ENCODE results near the gene TRIM75.
"Not testable (repeated sequence)": the region's sequence is repeated elsewhere in the genome, so short reads cannot be mapped to it uniquely, and the experiment has no call there.

TRIM75 gene

DNA sequence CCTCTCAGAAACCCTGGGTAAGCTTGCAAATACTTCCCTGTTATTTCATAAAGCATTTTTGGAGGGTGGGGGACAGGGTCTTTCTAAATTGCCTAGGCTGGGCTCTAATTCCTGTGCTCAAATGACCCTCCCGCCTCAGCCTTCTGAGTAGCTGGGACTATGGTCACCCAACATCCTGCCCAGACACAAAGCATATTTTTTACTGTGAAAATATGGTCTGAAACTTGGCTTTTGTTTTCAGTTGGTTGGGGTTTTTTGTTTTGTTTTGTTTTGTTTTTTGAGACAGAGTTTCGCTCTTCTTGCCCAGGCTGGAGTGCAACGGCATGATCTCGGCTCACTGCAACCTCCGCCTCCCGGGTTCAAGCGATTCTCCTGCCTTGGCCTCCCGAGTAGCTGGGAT, 27.9 kb upstream of the TRIM75 start:
- not testable (repeated sequence) for H3K27ac ChIP-seq (ENCODE audit: low read length); H3K4me1 ChIP-seq (ENCODE audit: control insufficient read depth, insufficient read depth, low read length); DNase-seq (ENCODE audit: low read depth, low spot score); H3K27me3 ChIP-seq (ENCODE audit: control insufficient read depth, insufficient read depth, low read length); H3K9me3 ChIP-seq (ENCODE audit: control insufficient read depth, insufficient read depth, low read length); H3K36me3 ChIP-seq (ENCODE audit: control insufficient read depth, insufficient read depth, low read length); H3K4me3 ChIP-seq (ENCODE audit: low read length)
- no CpG with 5 or more reads among the region's 8 CpGs for WGBS (ENCODE audit: insufficient coverage, insufficient read length)

DNA sequence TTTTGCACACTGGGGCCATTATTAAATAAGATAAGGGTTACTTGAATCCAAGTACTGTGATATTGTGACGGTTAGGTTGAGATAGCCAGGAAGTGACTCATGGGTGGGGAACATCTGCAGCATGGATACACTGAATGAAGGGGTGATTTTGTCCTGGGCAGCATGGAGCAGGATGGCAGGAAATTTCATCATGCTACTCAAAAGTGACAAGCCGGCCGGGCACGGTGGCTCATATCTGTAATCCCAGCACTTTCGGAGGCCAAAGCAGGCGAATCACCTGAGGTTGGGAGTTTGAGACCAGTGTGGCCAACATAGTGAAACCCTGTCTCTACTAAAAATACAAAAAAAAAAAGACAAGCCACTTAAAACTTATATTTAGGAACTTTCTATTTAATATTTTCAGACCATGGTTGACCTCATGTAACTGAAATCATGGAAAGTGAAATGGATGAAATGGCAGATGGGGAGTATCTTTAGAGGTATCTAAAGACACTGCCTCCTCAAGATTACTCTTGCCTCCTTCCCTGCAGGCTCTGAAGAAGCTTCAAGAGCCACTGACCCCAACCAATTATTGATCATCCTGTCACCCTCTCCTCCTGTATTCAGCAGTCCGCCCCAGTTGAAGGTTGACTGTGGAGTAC, 25.8 kb upstream of the TRIM75 start:
- DNase-seq (ENCODE audit: low read depth, low spot score): no peak
- no peaks in the 10 kb centered on the region for H3K4me1 ChIP-seq (ENCODE audit: control insufficient read depth, insufficient read depth, low read length)
- no peak overlapping the region for H3K27ac ChIP-seq (ENCODE audit: low read length)
- no peak overlapping the region for H3K4me3 ChIP-seq (ENCODE audit: low read length)
- no CpG with 5 or more reads among the region's 7 CpGs for WGBS (ENCODE audit: insufficient coverage, insufficient read length)
- no peaks in the 10 kb centered on the region for H3K9me3 ChIP-seq (ENCODE audit: control insufficient read depth, insufficient read depth, low read length)
- H3K36me3 ChIP-seq (ENCODE audit: control insufficient read depth, insufficient read depth, low read length): no peaks in the 10 kb centered on the region
- H3K27me3 ChIP-seq (ENCODE audit: control insufficient read depth, insufficient read depth, low read length): no peaks in the 10 kb centered on the region

DNA sequence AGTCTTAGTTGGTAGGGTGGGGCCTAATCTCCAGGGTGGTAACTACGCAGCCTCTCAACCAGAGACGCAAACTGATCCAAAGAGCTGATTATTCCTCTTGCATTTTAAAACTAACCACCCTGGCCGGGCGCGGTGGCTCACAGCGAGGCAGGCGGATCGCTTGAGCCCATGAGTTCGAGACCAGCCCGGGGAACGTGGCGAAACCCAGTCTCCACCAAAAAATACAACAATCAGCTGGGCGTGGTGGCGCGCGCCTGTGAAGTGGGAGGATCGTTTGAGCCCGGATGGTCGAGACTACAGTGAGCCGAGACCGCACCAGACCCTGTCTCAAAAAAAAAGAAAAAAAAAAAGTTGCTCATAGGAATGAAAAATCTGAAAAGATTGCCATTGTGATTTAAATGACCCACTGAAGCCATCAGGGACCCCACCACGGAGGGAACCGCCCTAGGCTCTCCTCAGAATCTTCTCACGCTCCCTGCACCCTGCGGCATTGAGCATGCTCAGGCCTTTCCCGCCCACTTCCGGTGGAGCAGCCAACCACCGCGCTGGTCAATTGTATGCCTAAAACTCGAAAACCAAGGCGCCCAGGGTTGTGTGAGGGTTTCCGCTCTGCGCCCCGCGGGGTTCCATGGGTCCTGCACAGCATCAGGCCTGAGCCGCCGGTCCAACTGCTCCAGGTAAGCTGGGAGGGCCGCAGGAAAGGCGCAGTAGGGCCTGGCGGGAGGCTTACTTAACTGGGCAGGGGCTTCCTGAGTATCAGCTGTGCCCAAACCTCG, 22.0 kb upstream of the TRIM75 start, which contains the start of gene TRIM60:
TSS of gene TRIM60 (plus strand) at position 564 of the 776 bp plus-strand sequence. CDS start 8,074 bp downstream, outside the sequence.
- H3K4me1 ChIP-seq (ENCODE audit: control insufficient read depth, insufficient read depth, low read length): no peaks in the 10 kb centered on the region
- H3K9me3 ChIP-seq (ENCODE audit: control insufficient read depth, insufficient read depth, low read length): no peaks in the 10 kb centered on the region
- no peaks in the 10 kb centered on the region for H3K36me3 ChIP-seq (ENCODE audit: control insufficient read depth, insufficient read depth, low read length)
- H3K27me3 ChIP-seq (ENCODE audit: control insufficient read depth, insufficient read depth, low read length): no peaks in the 10 kb centered on the region
- no peak for DNase-seq (ENCODE audit: low read depth, low spot score)
- no CpG with 5 or more reads among the region's 41 CpGs for WGBS (ENCODE audit: insufficient coverage, insufficient read length)
- no peak within 1 kb of the TSS for H3K27ac ChIP-seq (ENCODE audit: low read length)
- no peak within 1 kb of the TSS for H3K4me3 ChIP-seq (ENCODE audit: low read length)

DNA sequence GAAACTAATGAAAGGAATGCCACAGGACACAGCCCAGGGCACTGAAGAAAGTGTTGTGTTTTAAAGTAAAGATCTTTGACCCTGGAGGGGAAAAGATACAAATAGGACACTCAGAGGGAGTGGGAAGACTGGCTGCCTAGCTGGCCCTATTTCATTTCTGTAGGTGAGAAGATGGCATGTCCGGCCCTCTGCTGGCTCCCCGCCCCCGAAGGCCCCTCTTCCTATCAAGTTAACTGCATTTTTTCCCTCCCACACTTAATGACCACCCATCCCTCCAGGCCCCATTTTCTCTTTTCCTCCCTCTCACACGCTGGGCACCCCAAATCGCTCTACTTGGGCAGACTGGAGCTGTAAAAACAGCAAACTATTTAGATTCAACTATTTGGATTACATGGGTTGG, 5.5 kb upstream of the TRIM75 start:
- Histone ChIP-seq H3K9me3 (ENCODE audit: control insufficient read depth, insufficient read depth, low read length) (no peaks in the 10 kb centered on the region), H3K4me3 (ENCODE audit: low read length) (no peak overlapping the region), H3K36me3 (ENCODE audit: control insufficient read depth, insufficient read depth, low read length) (no peaks in the 10 kb centered on the region), H3K27me3 (ENCODE audit: control insufficient read depth, insufficient read depth, low read length) (no peaks in the 10 kb centered on the region), H3K27ac (ENCODE audit: low read length) (no peak overlapping the region), H3K4me1 (ENCODE audit: control insufficient read depth, insufficient read depth, low read length) (no peaks in the 10 kb centered on the region; the same call in 1 of the 2 replicates)
- WGBS (ENCODE audit: insufficient coverage, insufficient read length): no CpG with 5 or more reads among the region's 5 CpGs
- no peak for DNase-seq (ENCODE audit: low read depth, low spot score)

DNA sequence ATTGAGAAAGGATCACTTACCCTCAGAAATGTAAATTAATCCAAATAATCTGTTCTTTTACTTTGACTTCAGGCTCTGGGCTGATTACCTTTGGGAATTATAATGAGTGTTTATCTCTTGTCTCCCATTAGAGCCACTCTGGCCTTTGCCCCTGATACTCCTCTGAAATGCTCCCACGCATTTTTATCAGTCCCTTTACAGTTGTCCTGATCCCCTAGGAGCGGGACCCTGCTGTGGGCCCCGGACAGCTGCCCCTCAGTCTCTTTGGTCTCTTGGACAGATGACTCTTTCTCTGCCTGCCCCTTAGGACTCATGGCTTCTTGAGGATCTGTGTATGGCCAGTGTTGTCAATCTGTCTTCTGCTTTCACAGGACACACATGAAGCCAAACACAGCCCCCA, 1.0 kb upstream of the TRIM75 start:
- Histone ChIP-seq H3K36me3 (ENCODE audit: control insufficient read depth, insufficient read depth, low read length) (no peaks in the 10 kb centered on the region), H3K9me3 (ENCODE audit: control insufficient read depth, insufficient read depth, low read length) (no peaks in the 10 kb centered on the region), H3K27ac (ENCODE audit: low read length) (no peak overlapping the region), H3K4me3 (ENCODE audit: low read length) (no peak overlapping the region), H3K4me1 (ENCODE audit: control insufficient read depth, insufficient read depth, low read length) (no peaks in the 10 kb centered on the region; the same call in 1 of the 2 replicates), H3K27me3 (ENCODE audit: control insufficient read depth, insufficient read depth, low read length) (no peaks in the 10 kb centered on the region)
- DNase-seq (ENCODE audit: low read depth, low spot score): no peak
- no CpG with 5 or more reads among the region's 3 CpGs for WGBS (ENCODE audit: insufficient coverage, insufficient read length)

DNA sequence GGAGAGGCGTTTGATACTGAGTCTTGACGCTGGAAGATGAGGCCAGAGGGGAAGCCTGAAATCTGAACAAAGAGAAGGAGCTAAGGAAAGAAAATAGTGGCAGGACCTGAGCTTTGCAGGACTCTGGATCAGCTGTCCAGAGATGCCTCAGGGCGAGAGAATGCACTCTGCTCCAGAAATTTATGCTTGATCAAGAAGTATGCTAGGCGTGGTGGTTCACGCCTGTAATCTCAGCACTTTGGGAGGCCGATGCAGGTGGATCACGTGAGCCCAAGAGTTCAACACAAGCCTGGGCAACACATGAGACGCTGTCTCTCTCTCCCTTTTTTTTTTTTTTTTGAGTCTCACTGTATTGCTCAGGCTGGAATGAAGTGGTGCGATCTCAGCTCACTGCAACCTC, 1.9 kb downstream of the TRIM75 start:
- H3K9me3 ChIP-seq (ENCODE audit: control insufficient read depth, insufficient read depth, low read length): no peaks in the 10 kb centered on the region
- no peaks in the 10 kb centered on the region for H3K36me3 ChIP-seq (ENCODE audit: control insufficient read depth, insufficient read depth, low read length)
- no peak overlapping the region for H3K4me3 ChIP-seq (ENCODE audit: low read length)
- no peak for DNase-seq (ENCODE audit: low read depth, low spot score)
- no peaks in the 10 kb centered on the region for H3K27me3 ChIP-seq (ENCODE audit: control insufficient read depth, insufficient read depth, low read length)
- H3K27ac ChIP-seq (ENCODE audit: low read length): no peak overlapping the region
- H3K4me1 ChIP-seq (ENCODE audit: control insufficient read depth, insufficient read depth, low read length): no peaks in the 10 kb centered on the region
- WGBS (ENCODE audit: insufficient coverage, insufficient read length): no CpG with 5 or more reads among the region's 9 CpGs

DNA sequence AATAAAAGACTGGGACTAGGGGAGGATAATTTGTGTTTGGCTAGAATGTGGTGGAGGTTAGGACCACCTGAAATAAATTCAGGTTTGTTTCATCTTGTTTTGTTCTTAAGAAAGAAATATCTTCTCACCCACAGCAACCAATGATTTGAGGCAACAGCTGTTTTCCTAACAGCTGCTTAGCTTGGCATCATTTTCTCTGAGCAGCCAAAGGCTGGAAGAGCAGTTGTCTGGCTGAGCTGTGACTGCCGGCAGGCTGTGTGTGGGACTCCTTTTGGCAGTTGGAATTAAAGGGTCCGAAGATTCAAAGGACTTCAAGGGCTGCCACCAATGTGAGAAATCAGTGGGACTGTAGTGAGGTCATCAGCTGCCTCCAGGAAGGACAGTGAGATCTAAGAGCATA, 5.0 kb downstream of the TRIM75 start:
- no peak overlapping the region for H3K27ac ChIP-seq (ENCODE audit: low read length)
- no peaks in the 10 kb centered on the region for H3K4me1 ChIP-seq (ENCODE audit: control insufficient read depth, insufficient read depth, low read length)
- no peak overlapping the region for H3K4me3 ChIP-seq (ENCODE audit: low read length)
- WGBS (ENCODE audit: insufficient coverage, insufficient read length): no CpG with 5 or more reads among the region's 2 CpGs
- no peaks in the 10 kb centered on the region for H3K27me3 ChIP-seq (ENCODE audit: control insufficient read depth, insufficient read depth, low read length)
- no peaks in the 10 kb centered on the region for H3K36me3 ChIP-seq (ENCODE audit: control insufficient read depth, insufficient read depth, low read length)
- no peaks in the 10 kb centered on the region for H3K9me3 ChIP-seq (ENCODE audit: control insufficient read depth, insufficient read depth, low read length)
- no peak for DNase-seq (ENCODE audit: low read depth, low spot score)

DNA sequence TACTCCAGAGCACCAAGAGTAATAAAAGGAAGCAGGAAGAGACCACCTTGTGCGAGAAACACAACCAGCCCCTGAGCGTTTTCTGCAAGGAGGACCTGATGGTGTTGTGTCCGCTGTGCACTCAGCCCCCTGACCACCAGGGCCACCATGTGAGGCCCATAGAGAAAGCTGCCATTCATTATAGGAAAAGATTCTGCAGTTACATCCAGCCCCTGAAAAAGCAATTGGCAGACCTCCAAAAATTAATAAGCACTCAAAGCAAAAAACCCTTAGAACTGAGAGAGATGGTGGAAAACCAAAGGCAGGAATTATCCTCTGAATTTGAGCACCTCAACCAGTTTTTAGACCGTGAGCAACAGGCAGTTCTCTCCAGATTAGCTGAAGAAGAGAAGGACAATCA, 5.7 kb downstream of the TRIM75 start:
- H3K9me3 ChIP-seq (ENCODE audit: control insufficient read depth, insufficient read depth, low read length): no peaks in the 10 kb centered on the region
- H3K36me3 ChIP-seq (ENCODE audit: control insufficient read depth, insufficient read depth, low read length): no peaks in the 10 kb centered on the region
- WGBS (ENCODE audit: insufficient coverage, insufficient read length): no CpG with 5 or more reads among the region's 4 CpGs
- H3K27ac ChIP-seq (ENCODE audit: low read length): no peak overlapping the region
- H3K4me1 ChIP-seq (ENCODE audit: control insufficient read depth, insufficient read depth, low read length): no peaks in the 10 kb centered on the region
- H3K4me3 ChIP-seq (ENCODE audit: low read length): no peak overlapping the region
- no peaks in the 10 kb centered on the region for H3K27me3 ChIP-seq (ENCODE audit: control insufficient read depth, insufficient read depth, low read length)
- DNase-seq (ENCODE audit: low read depth, low spot score): no peak

DNA sequence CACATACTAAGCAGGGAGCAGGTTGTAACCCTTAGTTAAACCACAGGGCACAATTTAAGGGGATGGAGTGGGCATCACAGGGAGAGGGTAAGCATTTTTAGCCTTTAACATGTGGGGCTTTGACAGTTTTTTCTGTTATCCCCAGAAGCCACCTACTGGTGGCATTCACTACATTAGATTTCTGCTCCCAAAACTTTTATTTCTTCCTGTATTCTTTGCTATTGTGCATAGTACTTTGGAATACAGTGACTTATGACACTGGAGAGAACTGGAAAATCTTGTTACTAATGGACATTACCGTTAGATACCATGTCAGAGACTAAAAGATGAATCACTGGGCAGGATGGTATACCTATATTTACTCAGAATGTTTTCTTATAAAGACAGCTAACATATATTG, 7.3 kb downstream of the TRIM75 start:
- no CpG with 5 or more reads among the region's 1 CpG for WGBS (ENCODE audit: insufficient coverage, insufficient read length)
- no peak for DNase-seq (ENCODE audit: low read depth, low spot score)
- no peaks in the 10 kb centered on the region for H3K4me1 ChIP-seq (ENCODE audit: control insufficient read depth, insufficient read depth, low read length)
- no peak overlapping the region for H3K27ac ChIP-seq (ENCODE audit: low read length)
- H3K9me3 ChIP-seq (ENCODE audit: control insufficient read depth, insufficient read depth, low read length): no peaks in the 10 kb centered on the region
- H3K36me3 ChIP-seq (ENCODE audit: control insufficient read depth, insufficient read depth, low read length): no peaks in the 10 kb centered on the region
- no peak overlapping the region for H3K4me3 ChIP-seq (ENCODE audit: low read length)
- H3K27me3 ChIP-seq (ENCODE audit: control insufficient read depth, insufficient read depth, low read length): no peaks in the 10 kb centered on the region

DNA sequence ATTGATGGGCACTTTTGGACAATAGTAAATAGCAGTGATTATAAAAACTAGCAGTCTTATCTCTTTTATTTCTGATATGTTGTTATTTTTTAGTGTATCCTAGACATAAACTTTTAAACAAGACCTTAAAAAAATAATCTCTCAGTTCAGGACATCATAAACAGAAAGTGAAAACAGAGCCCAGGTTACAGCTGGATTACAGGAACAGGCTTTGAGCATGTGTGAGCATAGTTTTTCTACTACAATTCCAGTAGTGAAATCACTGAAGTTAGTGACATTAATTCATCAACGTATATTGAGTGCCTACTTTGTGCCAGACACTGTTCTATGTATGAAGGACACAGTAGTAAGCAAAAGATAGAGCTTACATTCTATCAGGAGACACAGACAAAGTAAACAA, 16.9 kb downstream of the TRIM75 start:
- WGBS (ENCODE audit: insufficient coverage, insufficient read length): no CpG with 5 or more reads among the region's 1 CpG
- no peaks in the 10 kb centered on the region for H3K36me3 ChIP-seq (ENCODE audit: control insufficient read depth, insufficient read depth, low read length)
- DNase-seq (ENCODE audit: low read depth, low spot score): no peak
- no peak overlapping the region for H3K27ac ChIP-seq (ENCODE audit: low read length)
- H3K27me3 ChIP-seq (ENCODE audit: control insufficient read depth, insufficient read depth, low read length): no peaks in the 10 kb centered on the region
- no peak overlapping the region for H3K4me3 ChIP-seq (ENCODE audit: low read length)
- H3K4me1 ChIP-seq (ENCODE audit: control insufficient read depth, insufficient read depth, low read length): no peaks in the 10 kb centered on the region
- no peaks in the 10 kb centered on the region for H3K9me3 ChIP-seq (ENCODE audit: control insufficient read depth, insufficient read depth, low read length)

DNA sequence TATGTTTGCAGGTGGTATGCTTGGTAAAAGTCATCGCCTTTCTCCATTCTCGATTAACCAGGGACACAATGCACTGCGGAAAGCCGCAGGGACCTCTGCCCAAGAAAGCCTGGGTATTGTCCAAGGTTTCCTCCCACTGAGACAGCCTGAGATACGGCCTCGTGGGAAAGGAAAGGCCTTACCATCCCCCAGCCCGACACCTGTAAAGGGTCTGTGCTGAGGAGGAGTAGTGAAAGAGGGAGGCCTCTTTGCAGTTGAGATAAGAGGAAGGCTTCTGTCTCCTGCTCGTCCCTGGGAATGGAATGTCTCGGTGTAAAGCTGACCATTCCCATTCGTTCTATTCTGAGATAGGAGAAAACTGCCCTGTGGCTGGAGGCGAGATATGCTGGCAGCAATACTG, 19.7 kb downstream of the TRIM75 start:
- not testable (repeated sequence) for H3K36me3 ChIP-seq (ENCODE audit: control insufficient read depth, insufficient read depth, low read length); H3K4me3 ChIP-seq (ENCODE audit: low read length); H3K27me3 ChIP-seq (ENCODE audit: control insufficient read depth, insufficient read depth, low read length); H3K9me3 ChIP-seq (ENCODE audit: control insufficient read depth, insufficient read depth, low read length); H3K27ac ChIP-seq (ENCODE audit: low read length); H3K4me1 ChIP-seq (ENCODE audit: control insufficient read depth, insufficient read depth, low read length); DNase-seq (ENCODE audit: low read depth, low spot score)
- no CpG with 5 or more reads among the region's 11 CpGs for WGBS (ENCODE audit: insufficient coverage, insufficient read length)

Measured in iPS DF 6.9 (cell line).